ENCODE results near the gene RSPRY1. TPM values are rescaled to one million over a fixed set of nuclear protein-coding genes. Genes with fewer than 3 reads are reported as not detected.
A peak's percentile ranks its signal among the peaks of the same experiment; 100 is the strongest.

RSPRY1 gene
- total and polyA plus RNA-seq, 2 of the 4 experiments (the other 2 are of a cell fraction) = 25.2 to 62.2 TPM

- POLR2A ChIA-PET (ENCODE audit: unreplicated experiment) = no interaction called here
- Histone ChIP-seq H3K27ac (ENCODE audit: insufficient read depth, low read length) (no peak overlapping the region), H3K4me1 (ENCODE audit: control insufficient read depth, insufficient read depth, low read length) (peaks cover 22% of the 10 kb centered on the region)
Observed at GRCh38 chr16:57191056-57191571, 5.0 kb downstream of the RSPRY1 start.

More at GRCh38 chr16:57191056-57191571, 5.0 kb downstream of the RSPRY1 start:
- in situ Hi-C loops (cut with MboI; ENCODE audit: low sequenced_read_pairs) (no loop called here), intact Hi-C loops (cut with micrococcal nuclease) (no loop called here), dilution Hi-C loops (cut with HindIII; ENCODE audit: low sequenced_read_pairs, unreplicated experiment) (no loop called here)
- no peak overlapping the region for H3K4me3 ChIP-seq (ENCODE audit: insufficient read depth, low read depth, low read length)
- H3K4me2 ChIP-seq (ENCODE audit: low read depth, low read length) = peak overlapping the region; percentile 17; the same call in 1 of the 2 replicates
- no peak overlapping the region for H4K5ac ChIP-seq (ENCODE audit: low read depth, low read length)
- H3K27me3 ChIP-seq (ENCODE audit: control insufficient read depth, insufficient read depth, low read length) = no peaks in the 10 kb centered on the region
- no peak overlapping the region for H2AK9ac ChIP-seq (replicated peaks; ENCODE audit: low read depth, low read length, poor library complexity)
- H4K20me1 ChIP-seq (ENCODE audit: insufficient read depth, low read length) = peaks cover 18% of the 10 kb centered on the region; the same call in 1 of the 2 replicates
- H4K8ac ChIP-seq (ENCODE audit: low read depth in 2 of 2, low read length in 2 of 2) = no peak overlapping the region
- TF ChIP-seq MAFK (IDR thresholded peaks at IDR 0.05; ENCODE audit: low read depth, low read length) (peak; percentile 91), CEBPB (IDR thresholded peaks at IDR 0.05; ENCODE audit: low read depth, low read length) (peak; percentile 90), CTCF (conservative IDR thresholded peaks at IDR 0.05; ENCODE audit: low read depth, low read length) (no peak)
- H3K79me1 ChIP-seq (ENCODE audit: low read depth in 1 of 2, low read length in 2 of 2) = peaks cover 16 to 62% of the 10 kb centered on the region in 2 experiments; a peak in 3 of 4 replicates
- H2BK15ac ChIP-seq (ENCODE audit: low read depth, low read length) = no peak overlapping the region
- ATAC-seq (ENCODE audit: low read depth) (no peak), DNase-seq (peak; percentile 65)
- H3K18ac ChIP-seq (ENCODE audit: low read depth, low read length) = no peak overlapping the region
- no peak overlapping the region for H2BK120ac ChIP-seq (ENCODE audit: low read depth, low read length)
- H3K9ac ChIP-seq (ENCODE audit: low read depth, low read length) = no peak overlapping the region
- no peak overlapping the region for H4K91ac ChIP-seq (ENCODE audit: insufficient read depth, low read depth, low read length)
- no peak overlapping the region for H3K23ac ChIP-seq (ENCODE audit: low read depth, low read length)
- BruUV-seq (replicated peaks) = no TSS peak
- no peak overlapping the region for H3K14ac ChIP-seq (replicated peaks; ENCODE audit: low read depth, low read length)
- H3K36me3 ChIP-seq (ENCODE audit: control insufficient read depth, insufficient read depth, low read length) = no peaks in the 10 kb centered on the region; the same call in 1 of the 2 replicates
- H3K56ac ChIP-seq (ENCODE audit: extremely low read depth, insufficient read depth, low read length) = no peak overlapping the region
- H3K4ac ChIP-seq (ENCODE audit: low read depth, low read length) = no peak overlapping the region
- H2AK5ac ChIP-seq (ENCODE audit: low read depth, low read length) = no peak overlapping the region
- H3K9me3 ChIP-seq (ENCODE audit: control insufficient read depth, insufficient read depth, low read length) = no peaks in the 10 kb centered on the region
- H2BK5ac ChIP-seq (ENCODE audit: low read depth, low read length, poor library complexity, severe bottlenecking) = peak overlapping the region; percentile 28
- no peak overlapping the region for H2BK20ac ChIP-seq (ENCODE audit: low read depth, low read length)
- CTCF ChIA-PET = no interaction called here
- no peaks in the 10 kb centered on the region; the same call in 1 of the 2 replicates for H3K9me1 ChIP-seq (ENCODE audit: insufficient read depth, low read length)
- WGBS, 2 experiments (ENCODE audit: extremely low coverage in 2 of 2, insufficient read length in 1 of 2) = no CpG with 5 or more reads among the region's 3 CpGs
- no peak overlapping the region for H2AFZ ChIP-seq (replicated peaks; ENCODE audit: low read length, poor library complexity)
